ENCODE measurements around the gene GRAMD1A. TPM values are rescaled to one million over a fixed set of nuclear protein-coding genes. Genes with fewer than 3 reads are reported as not detected.

The GRAMD1A gene
- total and polyA plus RNA-seq, 2 of the 8 experiments (the other 6 are each of a cell fraction or from before 2014, with no cell fraction given) = 113 to 154 TPM

- H2AFZ ChIP-seq (ENCODE audit: low read length) = no peak overlapping the region
- peak in 1 of 2 experiments; percentile 66 for DNase-seq (ENCODE audit: low read depth in 1 of 2, low spot score in 2 of 2)
- CTCF ChIA-PET (ENCODE audit: partially characterized antibody) = no interaction called here
These were observed 40.0 kb downstream of the GRAMD1A start for GRCh38 chr19:35039881-35040825.

More at GRCh38 chr19:35039881-35040825, 40.0 kb downstream of the GRAMD1A start:
- 63% methylated on average over 20 of the region's 39 CpGs; no CpG with 5 or more reads in 1 of the 2 experiments for WGBS, 2 experiments (ENCODE audit: extremely low coverage in 1 of 2, insufficient coverage in 1 of 2, insufficient read length in 1 of 2, insufficient replicate concordance in 2 of 2, low coverage in 1 of 2, low lambda C conversion rate in 2 of 2, missing lambda C conversion rate in 1 of 2)
- H2BK15ac ChIP-seq (ENCODE audit: low read length) = peak overlapping the region; percentile 95; the same call in 1 of the 2 replicates
- H3K9me3 ChIP-seq (ENCODE audit: insufficient read depth in 2 of 2, low read depth in 1 of 2, low read length in 1 of 2) = no peaks in the 10 kb centered on the region
- H4K5ac ChIP-seq (ENCODE audit: insufficient read length, low read depth, low read length) = peak overlapping the region; percentile 59
- 0 out of 2 replicates have a peak overlapping the region, but pooled peaks have one; percentile 90 for H2BK20ac ChIP-seq (ENCODE audit: low read length)
- peaks cover 0 to 11% of the 10 kb centered on the region in 2 experiments; a peak in 1 of 4 replicates for H3K79me2 ChIP-seq (ENCODE audit: control insufficient read depth in 1 of 2, insufficient read depth in 2 of 2, low read length in 2 of 2)
- no peak overlapping the region for H3K14ac ChIP-seq (ENCODE audit: insufficient read length)
- H3K23ac ChIP-seq (ENCODE audit: insufficient read length) = no peak overlapping the region
- H3K56ac ChIP-seq (replicated peaks; ENCODE audit: insufficient read length, low read depth, low read length) = no peak overlapping the region
- H2BK120ac ChIP-seq (replicated peaks; ENCODE audit: low read depth, low read length) = peak overlapping the region; percentile 66
- H2BK5ac ChIP-seq (ENCODE audit: low read depth, low read length) = peak overlapping the region; percentile 93; the same call in 1 of the 2 replicates
- H4K91ac ChIP-seq (replicated peaks; ENCODE audit: insufficient read length, low read length) = peak overlapping the region; percentile 98
- no peak for TF ChIP-seq ATF3 (IDR thresholded peaks at IDR 0.05; ENCODE audit: insufficient read depth, low read depth, low read length)
- TF ChIP-seq PHF8 (conservative IDR thresholded peaks at IDR 0.05; ENCODE audit: low read depth, low read length) = no peak
- TF ChIP-seq MAX (IDR thresholded peaks at IDR 0.05) = no peak
- TF ChIP-seq JUN (IDR thresholded peaks at IDR 0.05; ENCODE audit: low read depth, low read length) = no peak
- no peak for TF ChIP-seq YY1 (IDR thresholded peaks at IDR 0.05; ENCODE audit: low read depth, low read length)
- TF ChIP-seq CTCF (IDR thresholded peaks at IDR 0.05; ENCODE audit: control extremely low read depth in 1 of 3, insufficient read depth in 1 of 3, low read depth in 1 of 3, low read length in 3 of 3) = no peak
- H3K18ac ChIP-seq (ENCODE audit: extremely low read depth, low read length) = peak overlapping the region; percentile 72
- peak overlapping the region; percentile 65; the same call in 1 of the 2 replicates for H3K27ac ChIP-seq (ENCODE audit: low read depth, low read length)
- H3K36me3 ChIP-seq (ENCODE audit: control insufficient read depth in 2 of 4, insufficient read depth in 4 of 4, low read length in 3 of 4) = no peaks in the 10 kb centered on the region; a peak in 1 of 8 replicates
- H3K79me1 ChIP-seq (ENCODE audit: low read depth, low read length) = no peaks in the 10 kb centered on the region
- peak overlapping the region; percentile 79 to 83 for H3K4me2 ChIP-seq (ENCODE audit: insufficient read depth in 1 of 2, low read depth in 2 of 2, low read length in 2 of 2)
- peaks cover 2% of the 10 kb centered on the region in 2 experiments for H4K20me1 ChIP-seq (replicated peaks in 1 of 2; ENCODE audit: control insufficient read depth in 1 of 2, insufficient read depth in 2 of 2, low read length in 2 of 2)
- H2AK5ac ChIP-seq (ENCODE audit: low read depth, low read length) = 0 out of 2 replicates have a peak overlapping the region, but pooled peaks have one; percentile 10
- H3K4me3 ChIP-seq (ENCODE audit: extremely low read depth in 1 of 4, insufficient read depth in 2 of 4, low read depth in 3 of 4, low read length in 4 of 4) = peak overlapping the region in 1 of 4 experiments; percentile 66; a peak in 2 of 8 replicates
- POLR2A ChIA-PET (ENCODE audit: partially characterized antibody) = interaction anchor here (0.7 to 2.0 kb wide), 5 partner anchors 9 to 44 kb away, joined by 3 to 14 read pairs (median 3); partner anchors contain the start of genes GRAMD1A and SCN1B
- peak overlapping the region; percentile 75; the same call in 1 of the 2 replicates for H4K8ac ChIP-seq (ENCODE audit: extremely low read depth, insufficient read depth, low read length)
- H3K9ac ChIP-seq (replicated peaks in 1 of 4; ENCODE audit: extremely low read depth in 1 of 4, low read depth in 3 of 4, low read length in 3 of 4) = peak overlapping the region in 3 of 4 experiments; percentile 12 to 58 (median 56); a peak in 4 of 7 replicates
- FAIRE-seq = no peak
- peaks cover 5 to 31% (median 22%) of the 10 kb centered on the region in 4 experiments for H3K4me1 ChIP-seq (replicated peaks in 1 of 4; ENCODE audit: control insufficient read depth in 3 of 4, insufficient read depth in 4 of 4, low read length in 3 of 4)
- no peaks in the 10 kb centered on the region for H3K27me3 ChIP-seq (replicated peaks in 1 of 4; ENCODE audit: control insufficient read depth in 3 of 4, extremely low read depth in 1 of 4, insufficient read depth in 3 of 4, low read length in 3 of 4)
- H3K23me2 ChIP-seq (ENCODE audit: low read depth, low read length) = peaks cover 7% of the 10 kb centered on the region; the same call in 1 of the 2 replicates
- peak overlapping the region; percentile 10 for H3K4ac ChIP-seq (replicated peaks; ENCODE audit: insufficient read length, low read depth, low read length)
- H2BK12ac ChIP-seq (ENCODE audit: low read depth, low read length) = peak overlapping the region; percentile 97

Measured in H1 (cell line).